Stomach (tissue), 4 donors: ENCODE results near the gene CASP12.

Source experiments
- EP300 ChIP-seq: sonication (generic); formaldehyde crosslinking; IDR thresholded peaks from one replicate; pipeline ENCODE4 v1.6.1; 2017; ENCODE audit warnings: antibody characterized with exemption
- POLR2A ChIP-seq, 4 donors: fragments of 450-650 bp; IDR thresholded peaks; one replicate each; pipeline ENCODE4 v1.6.1; 2016; ENCODE audit warnings: antibody characterized with exemption in 4 of 4, control low read depth in 2 of 4, mild to moderate bottlenecking in 1 of 4, moderate library complexity in 1 of 4
- POLR2AphosphoS5 ChIP-seq, 3 donors: sonication (generic); formaldehyde crosslinking; IDR thresholded peaks; one replicate each; pipeline ENCODE4 v1.6.1; 2016; ENCODE audit warnings: antibody characterized with exemption in 3 of 3
- TF ChIP-seq, protein P1 (sequence below), 7 experiments: fragments of 450-650 bp in 4 of 7; fragments of 200-600 bp in 3 of 7; sonication (generic) in 3 of 7; IDR thresholded peaks; one replicate each; pipeline ENCODE4 v1.5.1; 2016 to 2019; ENCODE audit warnings: antibody characterized with exemption in 7 of 7, control low read depth in 2 of 7, mild to moderate bottlenecking in 1 of 7

DNA sequence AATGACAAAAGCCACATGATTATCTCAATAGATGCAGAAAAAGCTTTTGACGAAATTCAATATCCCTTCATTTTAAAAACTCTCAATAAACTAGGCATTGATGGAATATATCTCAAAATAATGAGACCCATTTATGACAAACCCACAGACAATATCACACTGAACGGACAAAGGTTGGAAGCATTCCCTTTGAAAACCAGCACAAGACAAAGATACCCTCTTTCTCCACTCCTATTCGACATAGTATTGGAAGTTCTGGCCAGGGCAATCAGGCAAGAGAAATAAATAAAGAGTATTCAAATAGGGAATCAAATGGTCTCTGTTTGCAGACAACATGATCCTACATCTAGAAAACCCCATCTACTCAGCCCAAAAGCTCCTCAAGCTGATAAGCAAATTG lies 52.0 kb downstream of the CASP12 start:
- TF ChIP-seq, protein P1, sequence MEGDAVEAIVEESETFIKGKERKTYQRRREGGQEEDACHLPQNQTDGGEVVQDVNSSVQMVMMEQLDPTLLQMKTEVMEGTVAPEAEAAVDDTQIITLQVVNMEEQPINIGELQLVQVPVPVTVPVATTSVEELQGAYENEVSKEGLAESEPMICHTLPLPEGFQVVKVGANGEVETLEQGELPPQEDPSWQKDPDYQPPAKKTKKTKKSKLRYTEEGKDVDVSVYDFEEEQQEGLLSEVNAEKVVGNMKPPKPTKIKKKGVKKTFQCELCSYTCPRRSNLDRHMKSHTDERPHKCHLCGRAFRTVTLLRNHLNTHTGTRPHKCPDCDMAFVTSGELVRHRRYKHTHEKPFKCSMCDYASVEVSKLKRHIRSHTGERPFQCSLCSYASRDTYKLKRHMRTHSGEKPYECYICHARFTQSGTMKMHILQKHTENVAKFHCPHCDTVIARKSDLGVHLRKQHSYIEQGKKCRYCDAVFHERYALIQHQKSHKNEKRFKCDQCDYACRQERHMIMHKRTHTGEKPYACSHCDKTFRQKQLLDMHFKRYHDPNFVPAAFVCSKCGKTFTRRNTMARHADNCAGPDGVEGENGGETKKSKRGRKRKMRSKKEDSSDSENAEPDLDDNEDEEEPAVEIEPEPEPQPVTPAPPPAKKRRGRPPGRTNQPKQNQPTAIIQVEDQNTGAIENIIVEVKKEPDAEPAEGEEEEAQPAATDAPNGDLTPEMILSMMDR (IDR thresholded peaks at IDR 0.05), result no peak
- no peak for TF ChIP-seq POLR2A (IDR thresholded peaks at IDR 0.05)
- no peak for TF ChIP-seq POLR2AphosphoS5 (IDR thresholded peaks at IDR 0.05)
- TF ChIP-seq EP300, result no peak
